HPDE6-E6E7 (cell line): ENCODE data around the gene NGRN.
"Not testable (repeated sequence)": the region's sequence is repeated elsewhere in the genome, so short reads cannot be mapped to it uniquely, and the experiment has no call there.

ENCODE experiments used
- DNase-seq: peaks from one replicate; pipeline ENCODE4 v3.0.0; 2011; ENCODE audit warnings: missing footprints; ENCODE audit errors: extremely low spot score

The NGRN gene

GRCh38 chr15:90281637-90282036 lies 16.2 kb downstream of the NGRN start:
- DNase-seq: not testable (repeated sequence)

DNA sequence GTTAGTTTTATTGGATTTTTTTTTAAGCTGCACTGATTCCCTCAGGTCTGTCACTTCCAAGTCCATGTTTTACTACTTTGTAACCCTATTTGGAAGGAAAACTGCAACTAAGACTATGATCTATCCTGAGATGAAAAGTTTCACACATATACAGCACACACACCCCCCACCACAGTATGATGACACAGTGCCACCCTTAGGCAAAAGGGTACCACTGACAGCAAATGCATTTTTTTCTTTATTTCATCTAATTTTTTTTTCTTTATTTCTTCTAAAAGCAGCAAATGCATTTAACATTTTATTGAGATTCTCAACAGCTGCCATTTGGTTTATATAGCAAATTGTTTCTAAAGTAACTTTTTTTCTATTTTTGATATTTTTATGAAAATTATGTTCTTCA lies 21.2 kb downstream of the NGRN start:
- no peak for DNase-seq

DNA sequence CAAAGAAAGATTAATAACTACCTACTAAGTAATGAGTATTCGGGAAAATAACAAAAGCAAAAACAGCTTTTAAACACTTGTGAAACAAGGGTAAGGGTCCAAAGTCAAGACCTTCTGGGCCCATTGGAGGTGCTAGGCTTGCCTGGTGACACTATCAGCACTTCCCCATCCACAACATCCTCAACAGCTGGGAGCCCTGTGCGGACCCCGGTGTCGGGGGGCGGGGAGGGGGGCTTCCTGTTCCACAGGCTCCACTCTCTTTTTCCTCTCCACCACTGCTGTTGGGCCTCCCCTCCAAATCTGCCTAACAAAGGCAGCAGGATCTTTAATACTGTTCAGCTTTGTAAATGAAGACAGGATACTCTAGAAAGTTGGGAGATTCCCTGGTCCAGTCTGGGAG lies 21.6 kb downstream of the NGRN start:
- no peak for DNase-seq

DNA sequence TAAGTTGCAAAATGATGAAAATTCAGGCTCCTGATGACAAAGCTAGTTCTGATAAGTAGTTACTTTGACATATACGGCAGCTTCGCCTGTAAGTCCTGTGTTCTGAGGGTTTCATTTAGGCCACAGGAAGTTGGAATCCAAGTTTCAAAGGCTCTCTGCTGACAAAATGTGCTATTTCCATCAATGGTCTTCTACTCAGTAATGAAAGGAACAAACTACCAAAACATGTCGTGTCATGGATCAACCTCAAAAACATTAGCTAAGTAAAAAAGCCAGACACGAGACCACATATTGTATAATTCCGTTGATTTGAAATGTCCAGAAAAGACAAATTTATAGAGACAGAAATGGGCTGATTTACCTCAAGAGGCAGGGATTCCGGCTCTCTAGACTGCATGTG lies 22.5 kb downstream of the NGRN start:
- DNase-seq: no peak

DNA sequence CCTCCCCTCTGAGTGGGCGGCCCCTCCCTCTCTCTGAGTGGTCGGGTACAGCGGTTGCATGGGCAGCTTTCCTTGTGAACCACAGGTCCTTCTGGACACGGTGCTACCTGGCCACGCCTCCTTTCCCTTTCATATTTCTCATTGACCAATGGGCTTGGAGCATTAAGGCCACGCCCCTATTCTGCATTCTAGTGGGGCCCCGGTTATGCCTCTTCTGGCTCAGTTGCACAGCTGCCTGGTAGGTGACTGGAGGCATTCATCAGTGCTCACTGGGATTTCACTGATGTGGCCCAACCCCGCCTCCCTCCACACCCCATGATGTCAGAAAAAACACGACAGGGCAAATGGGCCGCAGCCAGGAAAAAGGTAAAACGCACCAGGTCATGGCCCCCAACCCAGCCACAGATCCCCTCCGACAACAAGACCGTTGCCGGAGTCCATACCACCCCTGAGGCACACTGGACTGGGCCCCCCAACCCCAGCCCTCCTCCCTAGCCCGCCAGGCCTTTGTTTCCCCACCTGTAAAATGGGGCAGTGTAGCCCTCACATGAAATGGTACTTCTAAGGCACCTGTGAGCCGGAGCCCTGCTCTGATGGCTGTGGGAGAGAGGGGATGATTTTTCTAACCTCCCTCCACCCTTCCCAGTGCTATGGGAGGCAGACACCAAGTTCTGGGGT lies 26.3 kb downstream of the NGRN start:
- no peak for DNase-seq

- peak; percentile 58 for DNase-seq
Measured at GRCh38 chr15:90293040-90293810, 27.8 kb downstream of the NGRN start.

DNA sequence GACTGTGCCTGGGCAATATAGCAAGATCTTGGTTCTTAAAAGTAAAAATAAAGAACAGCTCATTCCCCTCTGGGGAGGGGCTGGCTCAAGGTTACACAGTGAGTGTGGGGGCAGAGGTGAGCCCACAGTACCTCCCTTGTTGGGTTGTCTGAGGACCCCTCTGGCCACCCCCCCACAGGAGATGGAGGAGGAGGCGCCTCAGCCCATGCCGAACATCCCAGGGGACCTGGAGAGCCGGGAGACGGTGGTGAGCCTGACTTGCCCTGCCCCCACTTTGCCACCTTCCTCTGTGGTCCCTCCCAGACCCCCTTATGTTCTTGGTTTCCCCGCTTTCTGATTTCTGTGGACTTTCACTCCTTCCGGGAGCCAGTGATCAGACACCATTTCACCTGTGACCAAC lies 28.7 kb downstream of the NGRN start:
- no peak for DNase-seq

GRCh38 chr15:90294601-90295269 lies 29.3 kb downstream of the NGRN start:
- DNase-seq: no peak

GRCh38 chr15:90295270-90295648 lies 29.8 kb downstream of the NGRN start:
- no peak for DNase-seq

- DNase-seq: not testable (repeated sequence)
Measured at GRCh38 chr15:90296316-90296884, 30.9 kb downstream of the NGRN start.

DNA sequence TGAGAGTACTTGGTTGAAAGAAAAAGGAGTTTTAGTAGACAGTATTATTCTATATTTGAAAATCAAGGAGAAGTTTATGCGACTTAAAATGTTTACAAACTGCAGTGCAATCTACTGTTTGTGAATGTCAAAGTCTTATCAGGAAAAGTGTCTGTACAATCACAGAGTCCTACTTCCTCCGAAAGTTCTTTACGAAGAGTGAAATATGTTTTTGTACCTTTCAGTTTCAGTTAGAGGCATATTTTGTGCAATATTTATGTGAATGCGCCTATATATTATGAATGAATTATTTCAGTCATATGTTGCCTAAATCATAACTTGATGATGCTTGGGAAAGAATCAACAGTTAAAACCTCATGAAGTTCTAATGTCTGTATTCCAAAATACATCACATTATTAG lies 31.5 kb downstream of the NGRN start:
- DNase-seq: no peak

GRCh38 chr15:90300541-90300940 lies 35.1 kb downstream of the NGRN start:
- DNase-seq: no peak

- DNase-seq: no peak
Measured at GRCh38 chr15:90300988-90301706, 35.7 kb downstream of the NGRN start.

DNA sequence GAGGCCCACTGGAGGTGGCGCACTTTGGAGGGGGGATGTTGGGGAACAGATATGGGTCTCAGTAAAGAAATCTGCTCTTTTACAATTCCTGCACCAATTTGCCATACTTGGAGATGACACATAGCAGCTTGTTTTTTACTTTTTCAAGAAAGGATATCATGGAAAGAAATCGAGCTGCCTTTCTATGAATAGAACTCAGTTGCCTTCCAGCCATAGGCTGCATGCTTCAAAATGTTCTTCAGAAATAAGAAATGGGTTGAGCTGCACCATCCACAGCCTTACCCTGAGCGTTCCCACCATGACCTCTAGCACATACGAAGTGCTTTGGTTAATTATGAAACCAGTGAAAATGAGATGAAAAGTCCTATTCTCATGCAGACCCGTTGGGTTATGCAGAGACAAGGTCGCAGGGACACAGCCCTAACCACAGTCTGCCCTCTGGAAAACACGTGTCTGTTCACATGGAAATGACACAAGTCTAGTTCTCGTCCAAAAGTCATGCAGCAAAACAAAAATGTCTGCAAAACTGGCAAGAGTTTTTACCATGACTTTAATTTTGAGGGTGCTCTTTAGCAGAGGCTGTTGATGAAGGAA lies 36.3 kb downstream of the NGRN start:
- no peak for DNase-seq

GRCh38 chr15:90305355-90305754 lies 39.9 kb downstream of the NGRN start:
- not testable (repeated sequence) for DNase-seq

DNA sequence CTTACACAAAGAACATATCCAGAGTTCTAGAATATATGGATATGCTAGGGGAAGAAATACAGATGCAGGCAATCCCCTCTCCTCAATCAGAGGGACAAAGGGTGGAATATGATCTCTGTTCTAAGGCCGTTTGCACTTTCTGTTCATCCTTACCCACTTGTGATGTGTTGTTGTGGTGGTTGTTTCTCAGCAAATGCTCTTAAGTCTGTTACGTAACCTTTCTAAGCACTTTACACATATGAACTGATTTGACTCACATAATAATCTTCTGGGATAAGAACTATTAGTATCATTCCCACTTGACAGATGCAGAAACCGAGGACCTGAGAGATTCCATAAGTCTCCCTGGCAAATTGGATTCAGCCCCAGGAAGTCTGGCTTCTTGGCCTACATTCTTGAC lies 40.5 kb downstream of the NGRN start:
- DNase-seq: no peak

DNA sequence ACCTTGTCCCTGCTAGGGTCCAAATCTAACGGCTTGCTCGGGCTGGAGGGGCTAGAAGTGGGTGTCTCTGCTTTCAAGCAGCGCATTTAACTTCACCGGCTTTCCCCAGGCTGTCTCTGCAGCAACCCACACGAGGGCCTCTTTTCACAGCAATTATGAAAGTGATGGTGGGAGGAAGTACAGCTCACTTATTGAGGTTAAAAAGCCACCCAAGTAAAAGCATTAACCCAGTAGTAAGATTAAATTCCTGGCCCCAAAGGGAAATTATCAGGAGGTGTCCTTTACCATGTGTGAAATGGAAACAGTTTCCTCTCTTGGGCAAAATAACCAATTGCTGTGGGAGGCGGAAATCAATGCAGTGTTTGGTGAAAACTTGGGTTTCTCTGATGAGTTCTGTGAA lies 41.1 kb downstream of the NGRN start:
- no peak for DNase-seq

DNA sequence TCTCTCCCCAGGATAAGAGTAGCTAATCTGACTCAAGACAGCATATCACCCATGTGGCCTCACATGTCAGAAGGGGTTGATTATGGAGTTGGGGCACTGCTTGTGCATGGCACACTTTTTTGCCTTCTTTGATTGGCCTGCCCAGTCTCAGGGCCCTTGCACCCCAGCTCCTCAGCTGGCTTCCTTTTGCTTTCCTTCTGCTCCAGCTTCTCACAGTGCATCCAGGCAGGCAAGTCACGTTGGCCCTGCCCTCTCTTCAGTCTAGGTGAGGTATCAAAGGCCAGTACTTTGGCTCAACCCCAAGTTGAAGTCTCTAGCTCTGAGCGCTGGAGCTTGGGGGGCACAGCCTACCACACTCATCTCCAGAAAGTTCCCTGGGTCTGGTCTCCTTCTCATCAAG lies 42.2 kb downstream of the NGRN start:
- DNase-seq: no peak

- DNase-seq: no peak
Measured at GRCh38 chr15:90309020-90309419, 43.5 kb downstream of the NGRN start.

DNA sequence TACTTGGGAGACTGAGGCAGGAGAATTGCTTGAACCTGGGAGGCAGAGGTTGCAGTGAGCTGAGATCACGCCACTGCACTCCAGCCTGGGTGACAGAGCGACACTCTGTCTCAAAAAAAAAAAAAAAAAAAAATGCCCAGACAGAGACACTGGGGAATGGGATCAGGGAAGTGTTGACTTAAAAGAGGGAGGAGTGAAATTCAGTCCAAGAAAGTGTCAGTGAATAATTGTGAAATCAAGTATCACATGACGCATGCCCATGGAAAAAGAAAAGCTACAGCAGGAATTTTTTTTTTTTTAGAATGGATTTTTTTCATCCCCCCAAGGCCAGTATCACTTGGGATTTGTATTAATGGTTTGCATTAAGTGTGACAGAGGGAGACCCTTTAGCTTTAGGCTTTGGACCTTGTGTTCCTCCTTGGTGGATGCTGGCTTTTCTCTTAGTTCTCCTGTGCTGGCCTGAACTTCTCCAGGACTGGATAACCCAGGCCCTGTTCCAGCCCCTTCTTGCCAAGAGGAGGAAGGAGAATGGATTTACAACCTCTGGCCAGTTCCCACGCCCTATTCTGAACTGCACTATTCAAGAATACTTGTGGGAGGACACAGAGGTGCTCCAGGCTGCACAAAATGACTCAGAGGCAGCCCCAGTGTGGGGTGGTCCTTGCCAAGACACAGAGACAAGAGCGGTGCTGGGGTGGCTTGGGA lies 50.0 kb downstream of the NGRN start:
- DNase-seq: no peak

DNA sequence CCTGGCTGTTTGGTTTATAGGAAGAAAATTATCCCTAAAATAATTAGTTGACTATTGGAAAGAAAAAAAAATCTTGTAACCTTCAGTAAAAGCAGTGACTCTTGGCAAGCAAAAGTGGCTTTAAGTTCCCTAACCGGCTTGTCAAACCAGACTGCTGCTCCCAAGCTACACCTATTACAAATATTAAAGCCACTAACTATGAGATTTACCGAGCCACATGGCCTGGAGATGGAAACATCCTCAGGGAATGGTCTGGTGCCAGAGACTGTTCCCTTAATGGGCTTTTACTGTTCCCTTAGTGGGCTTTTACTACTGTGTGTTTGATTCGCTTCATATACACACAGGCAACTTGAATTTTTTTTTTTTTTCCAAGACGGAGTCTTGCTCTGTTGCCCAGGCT lies 50.7 kb downstream of the NGRN start:
- no peak for DNase-seq
